Fibroblast of lung (primary cell): Measurements from ENCODE around the gene ENO1.

Experiments
- CTCF ChIP-seq, 2 donors: IDR thresholded peaks in 1 of 2; conservative IDR thresholded peaks in 1 of 2; 1 replicate in 1 of 2; 2 replicates in 1 of 2; pipeline ENCODE4 v1.5.1; 2011 to 2012; ENCODE audit warnings: low read length in 2 of 2, control low read depth in 1 of 2, inconsistent platforms in 1 of 2, low read depth in 1 of 2, mild to moderate bottlenecking in 1 of 2
- EZH2 ChIP-seq: IDR thresholded peaks from 2 replicates; pipeline ENCODE4 v1.5.1; 2012; ENCODE audit warnings: low read length, control low read depth, mild to moderate bottlenecking; ENCODE audit errors: missing control alignments

- no peak for TF ChIP-seq CTCF (conservative IDR thresholded peaks at IDR 0.05 in 1 of 2, IDR thresholded peaks at IDR 0.05 in 1 of 2; ENCODE audit: low read depth in 1 of 2, low read length in 2 of 2)
- TF ChIP-seq EZH2 = no peak
Measured at GRCh38 chr1:8925406-8925805, 46.9 kb upstream of the ENO1 start.
